Measurements from ENCODE around the gene BAG5.
"Not testable (repeated sequence)": the region's sequence is repeated elsewhere in the genome, so short reads cannot be mapped to it uniquely, and the experiment has no call there.

The BAG5 gene

GRCh38 chr14:103521438-103521950 lies 41.0 kb downstream of the BAG5 start:
- no peak for DNase-seq

- DNase-seq: peak; percentile 74
Measured at GRCh38 chr14:103520657-103521437, 41.6 kb downstream of the BAG5 start.

- DNase-seq: no peak
Measured at GRCh38 chr14:103520269-103520656, 42.2 kb downstream of the BAG5 start.

- no peak for DNase-seq
Measured at GRCh38 chr14:103519837-103520212, 42.6 kb downstream of the BAG5 start.

- DNase-seq: no peak
Measured at GRCh38 chr14:103519043-103519836, 43.2 kb downstream of the BAG5 start.

- peak; percentile 16 for DNase-seq
Measured at GRCh38 chr14:103518422-103519042, 43.9 kb downstream of the BAG5 start.

- no peak for DNase-seq
Measured at GRCh38 chr14:103517721-103518421, 44.6 kb downstream of the BAG5 start.

- DNase-seq: no peak
Measured at GRCh38 chr14:103517174-103517566, 45.3 kb downstream of the BAG5 start.

- no peak for DNase-seq
Measured at GRCh38 chr14:103516426-103517173, 45.9 kb downstream of the BAG5 start.

GRCh38 chr14:103514596-103515421 lies 47.6 kb downstream of the BAG5 start:
- DNase-seq: no peak

- DNase-seq: peak; percentile 60
Measured at GRCh38 chr14:103512701-103513611, 49.5 kb downstream of the BAG5 start.

GRCh38 chr14:103512180-103512579 lies 50.3 kb downstream of the BAG5 start:
- not testable (repeated sequence) for DNase-seq

GRCh38 chr14:103510724-103511693 lies 51.4 kb downstream of the BAG5 start:
- DNase-seq: no peak

- no peak for DNase-seq
Measured at GRCh38 chr14:103509864-103510723, 52.4 kb downstream of the BAG5 start.

GRCh38 chr14:103508521-103509329 lies 53.7 kb downstream of the BAG5 start:
- DNase-seq: no peak

GRCh38 chr14:103507751-103508150 lies 54.7 kb downstream of the BAG5 start:
- DNase-seq: no peak
